Chondrocyte (in vitro differentiated cells): Measurements from ENCODE around the gene RPTOR. TPM values are rescaled to one million over a fixed set of nuclear protein-coding genes. Genes with fewer than 3 reads are reported as not detected.

Experiments used
- DNase-seq: peaks from one replicate; pipeline ENCODE4 v3.0.0; 2021; ENCODE audit warnings: mixed read lengths, low spot score
- H3K27ac Mint-ChIP-seq: one replicate; pipeline ENCODE4 v1.8.0; 2021; ENCODE audit warnings: mild to moderate bottlenecking, moderate library complexity, mixed read lengths; ENCODE audit not compliant: unreplicated experiment
- H3K27me3 Mint-ChIP-seq: 2 replicates; pipeline ENCODE4 v1.8.0; 2021; ENCODE audit warnings: low read depth, mixed read lengths
- H3K36me3 Mint-ChIP-seq: 2 replicates; pipeline ENCODE4 v1.8.0; 2021; ENCODE audit warnings: low read depth, mixed read lengths
- H3K4me1 Mint-ChIP-seq: 2 replicates; pipeline ENCODE4 v1.8.0; 2021; ENCODE audit warnings: low read depth, mild to moderate bottlenecking, mixed read lengths
- H3K4me3 Mint-ChIP-seq: one replicate; pipeline ENCODE4 v1.8.0; 2021; ENCODE audit warnings: mild to moderate bottlenecking, moderate library complexity, mixed read lengths; ENCODE audit not compliant: unreplicated experiment
- H3K9me3 Mint-ChIP-seq: 2 replicates; pipeline ENCODE4 v1.8.0; 2021; ENCODE audit warnings: low read depth, mixed read lengths
- CTCF ChIP-seq: fragments of 200-600 bp; sonication (generic); IDR thresholded peaks from 2 replicates; pipeline ENCODE4 v1.5.0; 2021; ENCODE audit warnings: antibody characterized with exemption, mild to moderate bottlenecking, moderate library complexity
- total RNA-seq: library from RNA; stranded (reverse); gene quantifications from 3 replicates; pipeline ENCODE4 v1.2.1, GENCODE V29; 2021

The RPTOR gene
- total RNA-seq, 1 donor from 2014 or later, result 30.9 TPM

DNA sequence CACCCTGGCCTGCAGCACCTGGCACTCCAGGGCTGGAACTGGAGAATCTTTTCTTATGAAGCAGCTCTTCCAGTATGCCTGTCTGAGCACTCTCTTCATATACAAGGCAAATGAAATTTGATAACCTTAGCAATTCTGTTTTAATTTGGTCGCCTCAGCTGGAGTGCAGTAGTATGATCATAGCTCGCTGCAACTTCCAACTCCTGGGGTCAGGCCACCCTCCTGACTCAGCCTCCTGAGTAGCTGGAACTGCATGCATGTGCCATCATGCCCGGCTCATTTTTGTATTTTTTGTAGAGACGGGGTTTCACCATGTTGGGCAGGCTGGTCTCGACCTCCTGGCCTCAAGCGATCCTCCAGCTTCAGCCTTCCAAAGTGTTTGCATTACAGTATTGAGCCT is 306.2 kb downstream of the RPTOR start:
- Mint-ChIP-seq H3K9me3 (no peaks in the 10 kb centered on the region), H3K27ac (peak overlapping the region; percentile 41), H3K4me1 (peaks cover 20% of the 10 kb centered on the region), H3K36me3 (peaks cover 10% of the 10 kb centered on the region), H3K27me3 (no peaks in the 10 kb centered on the region), H3K4me3 (no peak overlapping the region)
- DNase-seq, result peak; percentile 24
- TF ChIP-seq CTCF, result no peak

- H3K36me3 Mint-ChIP-seq, result peaks cover 10% of the 10 kb centered on the region
- H3K9me3 Mint-ChIP-seq, result no peaks in the 10 kb centered on the region
- peak; percentile 60 for DNase-seq
- no peak overlapping the region for H3K4me3 Mint-ChIP-seq
- TF ChIP-seq CTCF, result no peak
- H3K27me3 Mint-ChIP-seq, result no peaks in the 10 kb centered on the region
- no peak overlapping the region for H3K27ac Mint-ChIP-seq
- H3K4me1 Mint-ChIP-seq, result peaks cover 26% of the 10 kb centered on the region
Measured at GRCh38 chr17:80851277-80851925, 306.8 kb downstream of the RPTOR start.

DNA sequence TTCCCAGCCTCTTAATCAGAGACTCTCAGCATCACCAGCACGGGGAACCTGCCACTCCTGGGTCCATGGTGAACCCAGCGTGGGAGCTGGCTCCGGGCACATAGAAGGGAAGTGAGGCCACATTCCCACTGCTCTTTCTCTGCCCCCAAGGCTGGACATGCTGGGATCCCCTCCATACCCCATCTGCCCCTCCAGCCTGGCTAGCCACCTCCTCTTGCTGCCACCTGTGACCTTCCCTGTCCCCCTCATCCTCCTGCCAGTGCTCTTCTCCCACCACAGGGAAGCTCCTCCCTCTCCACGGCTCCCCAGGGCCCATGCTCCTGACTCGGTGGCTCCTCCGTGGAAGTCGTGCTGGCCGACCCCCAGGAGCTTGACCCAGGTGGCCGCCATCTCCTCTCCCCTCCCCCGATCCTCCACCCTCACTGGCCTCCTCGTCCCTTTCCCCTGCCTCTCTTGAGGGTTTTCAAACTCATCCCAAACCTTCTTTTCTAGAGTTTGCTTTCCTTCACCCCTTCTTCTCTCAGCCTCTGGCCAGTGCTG is 307.9 kb downstream of the RPTOR start:
- Mint-ChIP-seq H3K27ac (no peak overlapping the region), H3K27me3 (no peaks in the 10 kb centered on the region), H3K4me3 (no peak overlapping the region), H3K9me3 (no peaks in the 10 kb centered on the region), H3K4me1 (peaks cover 35% of the 10 kb centered on the region), H3K36me3 (peaks cover 4% of the 10 kb centered on the region)
- no peak for TF ChIP-seq CTCF
- peak; percentile 68 for DNase-seq

GRCh38 chr17:80853076-80853475 is 308.4 kb downstream of the RPTOR start:
- Mint-ChIP-seq H3K27me3 (no peaks in the 10 kb centered on the region), H3K36me3 (peaks cover 4% of the 10 kb centered on the region), H3K9me3 (no peaks in the 10 kb centered on the region), H3K4me1 (peaks cover 37% of the 10 kb centered on the region), H3K27ac (no peak overlapping the region), H3K4me3 (no peak overlapping the region)
- DNase-seq, result peak; percentile 73
- TF ChIP-seq CTCF, result no peak

GRCh38 chr17:80854220-80854619 is 309.6 kb downstream of the RPTOR start:
- H3K27ac Mint-ChIP-seq, result no peak overlapping the region
- peaks cover 48% of the 10 kb centered on the region for H3K4me1 Mint-ChIP-seq
- no peaks in the 10 kb centered on the region for H3K27me3 Mint-ChIP-seq
- H3K36me3 Mint-ChIP-seq, result peaks cover 4% of the 10 kb centered on the region
- no peak overlapping the region for H3K4me3 Mint-ChIP-seq
- peak; percentile 54 for DNase-seq
- H3K9me3 Mint-ChIP-seq, result no peaks in the 10 kb centered on the region
- TF ChIP-seq CTCF, result no peak
